ENCODE results near the gene HS2ST1. TPM values are rescaled to one million over a fixed set of nuclear protein-coding genes. Genes with fewer than 3 reads are reported as not detected.

The HS2ST1 gene
- total RNA-seq, 4 donors from 2014 or later = 11.7 to 25.3 (median 16.9) TPM

GRCh38 chr1:87122243-87122642 lies 207.8 kb downstream of the HS2ST1 start:
- ATAC-seq (ENCODE audit: low FRiP score) = no peak
- DNase-seq (ENCODE audit: low spot score) = no peak
- TF ChIP-seq CTCF (IDR thresholded peaks at IDR 0.05) = no peak

GRCh38 chr1:87123610-87124009 lies 209.2 kb downstream of the HS2ST1 start:
- TF ChIP-seq CTCF (IDR thresholded peaks at IDR 0.05) = no peak
- ATAC-seq (ENCODE audit: low FRiP score) (no peak), DNase-seq (ENCODE audit: low spot score) (no peak)

GRCh38 chr1:87126886-87127505 lies 212.6 kb downstream of the HS2ST1 start:
- TF ChIP-seq CTCF (IDR thresholded peaks at IDR 0.05) = no peak
- ATAC-seq (ENCODE audit: low FRiP score) (no peak), DNase-seq (ENCODE audit: low spot score) (no peak)

- TF ChIP-seq CTCF (IDR thresholded peaks at IDR 0.05) = no peak
- no peak for DNase-seq (ENCODE audit: low spot score)
- no peak for ATAC-seq (ENCODE audit: low FRiP score)
These were observed 213.1 kb downstream of the HS2ST1 start for GRCh38 chr1:87127581-87127980.

GRCh38 chr1:87129038-87129437 lies 214.6 kb downstream of the HS2ST1 start:
- TF ChIP-seq CTCF (IDR thresholded peaks at IDR 0.05) = no peak
- DNase-seq (ENCODE audit: low spot score) (no peak), ATAC-seq (ENCODE audit: low FRiP score) (no peak)

GRCh38 chr1:87129606-87130005 lies 215.2 kb downstream of the HS2ST1 start:
- no peak for TF ChIP-seq CTCF (IDR thresholded peaks at IDR 0.05)
- peak; percentile 43 for ATAC-seq (ENCODE audit: low FRiP score)
- DNase-seq (ENCODE audit: low spot score) = no peak

GRCh38 chr1:87130438-87130837 lies 216.0 kb downstream of the HS2ST1 start:
- ATAC-seq (ENCODE audit: low FRiP score) (no peak), DNase-seq (ENCODE audit: low spot score) (no peak)
- no peak for TF ChIP-seq CTCF (IDR thresholded peaks at IDR 0.05)
